HEK293 (cell line): ENCODE results near the gene PRR19.

Experiments used
- CTCF ChIA-PET: fragments of 350-600 bp; formaldehyde crosslinking; extraction: SDS; loops from one replicate; lab custom pipeline; 2021; ENCODE audit warnings: antibody characterized with exemption; lab: Yijun Ruan, JAX
- POLR2A ChIA-PET: fragments of 300-600 bp; formaldehyde crosslinking; extraction: SDS; loops from one replicate; lab custom pipeline; 2020; ENCODE audit warnings: antibody characterized with exemption, inconsistent platforms; lab: Yijun Ruan, JAX
- H3K27ac ChIP-seq: fragments of 200-500 bp; sonication (Bioruptor generic); 2 replicates; pipeline ENCODE4 v1.5.1; 2014; ENCODE audit warnings: low read depth, low read length, control low read depth, inconsistent platforms; ENCODE audit errors: extremely low read depth
- H3K36me3 ChIP-seq, 2 experiments: fragments of 200-500 bp in 1 of 2; sonication (Bioruptor generic) in 1 of 2; 1 replicate in 1 of 2; 2 replicates in 1 of 2; pipeline ENCODE4 v1.5.1; 2014 to 2017; ENCODE audit warnings: inconsistent platforms in 2 of 2, low read length in 2 of 2; ENCODE audit not compliant: control insufficient read depth in 2 of 2, insufficient read depth in 1 of 2
- H3K4me1 ChIP-seq: fragments of 200-500 bp; sonication (Bioruptor generic); 2 replicates; pipeline ENCODE4 v1.5.1; 2014; ENCODE audit warnings: mild to moderate bottlenecking, low read length, inconsistent platforms; ENCODE audit not compliant: control insufficient read depth, insufficient read depth
- H3K4me3 ChIP-seq: 2 replicates; pipeline ENCODE4 v1.5.1; 2011; ENCODE audit warnings: low read depth, mild to moderate bottlenecking, control low read depth, low read length, moderate library complexity
- H3K9me3 ChIP-seq: fragments of 200-500 bp; sonication (Bioruptor generic); 2 replicates; pipeline ENCODE4 v1.5.1; 2014; ENCODE audit warnings: low read depth, low read length, inconsistent platforms; ENCODE audit not compliant: control insufficient read depth, insufficient read depth
- IKZF3 ChIP-seq: fragments of 450-650 bp; IDR thresholded peaks from 2 replicates; pipeline ENCODE4 v1.5.0; 2018; ENCODE audit warnings: missing biosample characterization, mild to moderate bottlenecking, missing genetic modification characterization, moderate library complexity
- KLF8 ChIP-seq: fragments of 450-650 bp; formaldehyde crosslinking; IDR thresholded peaks from 2 replicates; pipeline ENCODE4 v1.5.1; 2016; ENCODE audit warnings: missing biosample characterization, missing genetic modification characterization
- REST ChIP-seq: fragments of 450-650 bp; formaldehyde crosslinking; IDR thresholded peaks from 2 replicates; pipeline ENCODE4 v1.5.1; 2016; ENCODE audit warnings: missing biosample characterization, missing genetic modification characterization
- SCRT2 ChIP-seq: fragments of 450-650 bp; formaldehyde crosslinking; IDR thresholded peaks from 2 replicates; pipeline ENCODE4 v1.5.1; 2016; ENCODE audit warnings: missing biosample characterization, missing genetic modification characterization
- ZBTB48 ChIP-seq: fragments of 450-650 bp; formaldehyde crosslinking; IDR thresholded peaks from 2 replicates; pipeline ENCODE4 v1.5.1; 2016; ENCODE audit warnings: missing biosample characterization, missing genetic modification characterization
- ZIC2 ChIP-seq: fragments of 450-650 bp; formaldehyde crosslinking; IDR thresholded peaks from 2 replicates; pipeline ENCODE4 v1.5.1; 2016; ENCODE audit warnings: missing biosample characterization, missing genetic modification characterization
- ZNF10 ChIP-seq: fragments of 450-650 bp; formaldehyde crosslinking; IDR thresholded peaks from 2 replicates; pipeline ENCODE4 v1.5.1; 2017; ENCODE audit warnings: missing biosample characterization, missing genetic modification characterization
- ZNF274 ChIP-seq, 2 experiments: fragments of 200-500 bp in 1 of 2; fragments of 450-650 bp in 1 of 2; sonication (Bioruptor generic) in 1 of 2; formaldehyde crosslinking in 1 of 2; IDR thresholded peaks; 2 replicates each; pipeline versions ENCODE4 v1.5.1 to v1.6.1; 2014 to 2016; ENCODE audit warnings: borderline replicate concordance in 1 of 2, inconsistent platforms in 1 of 2, low read length in 1 of 2, missing biosample characterization in 1 of 2, missing genetic modification characterization in 1 of 2
- ZNF37A ChIP-seq: fragments of 450-650 bp; IDR thresholded peaks from 2 replicates; pipeline ENCODE4 v1.5.1; 2018; ENCODE audit warnings: missing biosample characterization, missing genetic modification characterization
- ZNF529 ChIP-seq: fragments of 450-650 bp; formaldehyde crosslinking; IDR thresholded peaks from 2 replicates; pipeline ENCODE4 v1.5.1; 2017; ENCODE audit warnings: missing genetic modification characterization, missing biosample characterization; ENCODE audit not compliant: insufficient replicate concordance
- ZNF585B ChIP-seq: fragments of 450-650 bp; formaldehyde crosslinking; IDR thresholded peaks from 2 replicates; pipeline ENCODE4 v1.5.1; 2016; ENCODE audit warnings: missing biosample characterization, missing genetic modification characterization
- ZNF610 ChIP-seq: fragments of 450-650 bp; formaldehyde crosslinking; IDR thresholded peaks from 2 replicates; pipeline ENCODE4 v1.5.1; 2016; ENCODE audit warnings: missing biosample characterization, missing genetic modification characterization, borderline replicate concordance
- ZNF692 ChIP-seq: fragments of 450-650 bp; formaldehyde crosslinking; IDR thresholded peaks from 2 replicates; pipeline ENCODE4 v1.5.1; 2016; ENCODE audit warnings: missing biosample characterization, missing genetic modification characterization
- ZNF768 ChIP-seq: fragments of 450-650 bp; formaldehyde crosslinking; IDR thresholded peaks from 2 replicates; pipeline ENCODE4 v1.5.1; 2018; ENCODE audit warnings: missing biosample characterization, mild to moderate bottlenecking, missing genetic modification characterization
- ZNF785 ChIP-seq: fragments of 450-650 bp; formaldehyde crosslinking; IDR thresholded peaks from 2 replicates; pipeline ENCODE4 v1.5.1; 2016; ENCODE audit warnings: missing biosample characterization, missing genetic modification characterization
- TF ChIP-seq, protein P1 (sequence below): fragments of 450-650 bp; formaldehyde crosslinking; IDR thresholded peaks from 2 replicates; pipeline ENCODE4 v1.5.1; 2016; ENCODE audit warnings: missing biosample characterization, missing genetic modification characterization
- TF ChIP-seq, protein P2 (sequence below): fragments of 450-650 bp; formaldehyde crosslinking; IDR thresholded peaks from 2 replicates; pipeline ENCODE4 v1.5.1; 2016; ENCODE audit warnings: missing biosample characterization, missing genetic modification characterization
- TF ChIP-seq, protein P3 (sequence below): fragments of 450-650 bp; formaldehyde crosslinking; IDR thresholded peaks from 2 replicates; pipeline ENCODE4 v1.5.1; 2017; ENCODE audit warnings: missing biosample characterization, missing genetic modification characterization
- TF ChIP-seq, protein P4 (sequence below): fragments of 450-650 bp; formaldehyde crosslinking; IDR thresholded peaks from 2 replicates; pipeline ENCODE4 v1.5.1; 2017; ENCODE audit warnings: missing biosample characterization, missing genetic modification characterization

Gene PRR19

DNA sequence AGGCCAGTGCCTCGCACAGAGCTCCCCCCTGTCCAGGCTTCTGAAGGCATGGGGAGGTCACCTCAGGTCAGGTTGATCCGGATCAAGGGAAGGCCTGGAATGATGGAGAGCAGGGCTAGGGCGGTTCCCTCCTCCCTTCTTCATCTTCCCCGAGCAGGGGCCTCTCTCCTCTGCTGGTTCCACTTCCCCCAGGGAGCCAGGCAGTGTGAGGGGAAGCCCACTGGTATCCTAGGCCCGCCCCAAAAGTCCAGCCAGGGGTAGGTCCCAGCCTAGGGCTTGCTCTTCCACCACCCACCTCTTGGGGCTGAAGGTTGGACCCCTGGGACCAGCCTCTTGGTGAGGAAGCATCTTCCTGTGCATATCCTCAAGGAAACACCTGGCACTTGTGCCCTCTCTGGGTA is 16.4 kb upstream of the PRR19 start (continued):
- TF ChIP-seq ZNF692 (tag by site-specific recombination) (no peak), ZNF529 (no peak), ZNF785 (tag by site-specific recombination) (no peak), ZNF610 (no peak)
- TF ChIP-seq, protein P1, sequence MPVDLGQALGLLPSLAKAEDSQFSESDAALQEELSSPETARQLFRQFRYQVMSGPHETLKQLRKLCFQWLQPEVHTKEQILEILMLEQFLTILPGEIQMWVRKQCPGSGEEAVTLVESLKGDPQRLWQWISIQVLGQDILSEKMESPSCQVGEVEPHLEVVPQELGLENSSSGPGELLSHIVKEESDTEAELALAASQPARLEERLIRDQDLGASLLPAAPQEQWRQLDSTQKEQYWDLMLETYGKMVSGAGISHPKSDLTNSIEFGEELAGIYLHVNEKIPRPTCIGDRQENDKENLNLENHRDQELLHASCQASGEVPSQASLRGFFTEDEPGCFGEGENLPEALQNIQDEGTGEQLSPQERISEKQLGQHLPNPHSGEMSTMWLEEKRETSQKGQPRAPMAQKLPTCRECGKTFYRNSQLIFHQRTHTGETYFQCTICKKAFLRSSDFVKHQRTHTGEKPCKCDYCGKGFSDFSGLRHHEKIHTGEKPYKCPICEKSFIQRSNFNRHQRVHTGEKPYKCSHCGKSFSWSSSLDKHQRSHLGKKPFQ (tag by site-specific recombination): no peak

DNA sequence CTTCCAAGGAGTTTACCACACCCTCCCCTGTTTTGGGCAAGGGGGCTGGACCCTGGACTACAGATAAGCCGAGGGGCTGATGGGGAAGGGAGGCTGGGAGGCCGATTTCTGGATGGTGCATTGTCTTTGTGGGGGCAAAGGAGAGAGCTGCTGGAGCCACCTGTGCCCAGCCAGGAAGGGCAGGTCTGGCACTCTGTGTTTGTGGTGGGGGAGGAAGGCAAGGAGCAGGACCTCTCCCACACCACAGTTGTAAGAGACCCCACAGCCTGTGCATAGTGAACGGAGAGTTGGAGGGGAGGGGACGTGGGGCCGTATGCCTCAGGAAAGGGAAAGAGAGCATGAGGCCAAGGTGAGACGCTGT is 16.0 kb upstream of the PRR19 start:
- no peaks in the 10 kb centered on the region for H3K9me3 ChIP-seq
- TF ChIP-seq ZNF274 (IDR thresholded peaks at IDR 0.05; ENCODE audit: low read length) (no peak), ZNF274 (tag by site-specific recombination; IDR thresholded peaks at IDR 0.05; ENCODE audit: borderline replicate concordance) (no peak), SCRT2 (tag by site-specific recombination) (0 out of 2 replicates have a peak, but pooled peaks have one; percentile 18), ZNF585B (tag by site-specific recombination) (no peak), IKZF3 (tag by site-specific recombination) (no peak)
- TF ChIP-seq, protein P2, sequence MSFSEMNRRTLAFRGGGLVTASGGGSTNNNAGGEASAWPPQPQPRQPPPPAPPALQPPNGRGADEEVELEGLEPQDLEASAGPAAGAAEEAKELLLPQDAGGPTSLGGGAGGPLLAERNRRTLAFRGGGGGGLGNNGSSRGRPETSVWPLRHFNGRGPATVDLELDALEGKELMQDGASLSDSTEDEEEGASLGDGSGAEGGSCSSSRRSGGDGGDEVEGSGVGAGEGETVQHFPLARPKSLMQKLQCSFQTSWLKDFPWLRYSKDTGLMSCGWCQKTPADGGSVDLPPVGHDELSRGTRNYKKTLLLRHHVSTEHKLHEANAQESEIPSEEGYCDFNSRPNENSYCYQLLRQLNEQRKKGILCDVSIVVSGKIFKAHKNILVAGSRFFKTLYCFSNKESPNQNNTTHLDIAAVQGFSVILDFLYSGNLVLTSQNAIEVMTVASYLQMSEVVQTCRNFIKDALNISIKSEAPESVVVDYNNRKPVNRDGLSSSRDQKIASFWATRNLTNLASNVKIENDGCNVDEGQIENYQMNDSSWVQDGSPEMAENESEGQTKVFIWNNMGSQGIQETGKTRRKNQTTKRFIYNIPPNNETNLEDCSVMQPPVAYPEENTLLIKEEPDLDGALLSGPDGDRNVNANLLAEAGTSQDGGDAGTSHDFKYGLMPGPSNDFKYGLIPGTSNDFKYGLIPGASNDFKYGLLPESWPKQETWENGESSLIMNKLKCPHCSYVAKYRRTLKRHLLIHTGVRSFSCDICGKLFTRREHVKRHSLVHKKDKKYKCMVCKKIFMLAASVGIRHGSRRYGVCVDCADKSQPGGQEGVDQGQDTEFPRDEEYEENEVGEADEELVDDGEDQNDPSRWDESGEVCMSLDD (tag by site-specific recombination): 0 out of 2 replicates have a peak, but pooled peaks have one; percentile 17
- H3K36me3 ChIP-seq: peaks cover 0 to 44% of the 10 kb centered on the region in 2 experiments; a peak in 2 of 3 replicates
- CTCF ChIA-PET: interaction anchor here (0.6 kb wide), 2 partner anchors 30 to 57 kb away, joined by 3 to 4 read pairs; no protein-coding TSS in a partner anchor
- POLR2A ChIA-PET: interaction anchor here (12.3 kb wide), 1 partner anchor 39 kb away, joined by 242 read pairs; the partner anchor contains the start of gene GSK3A
- peaks cover 43% of the 10 kb centered on the region for H3K4me1 ChIP-seq
- H3K4me3 ChIP-seq: no peak overlapping the region
- peak overlapping the region; percentile 82 for H3K27ac ChIP-seq

DNA sequence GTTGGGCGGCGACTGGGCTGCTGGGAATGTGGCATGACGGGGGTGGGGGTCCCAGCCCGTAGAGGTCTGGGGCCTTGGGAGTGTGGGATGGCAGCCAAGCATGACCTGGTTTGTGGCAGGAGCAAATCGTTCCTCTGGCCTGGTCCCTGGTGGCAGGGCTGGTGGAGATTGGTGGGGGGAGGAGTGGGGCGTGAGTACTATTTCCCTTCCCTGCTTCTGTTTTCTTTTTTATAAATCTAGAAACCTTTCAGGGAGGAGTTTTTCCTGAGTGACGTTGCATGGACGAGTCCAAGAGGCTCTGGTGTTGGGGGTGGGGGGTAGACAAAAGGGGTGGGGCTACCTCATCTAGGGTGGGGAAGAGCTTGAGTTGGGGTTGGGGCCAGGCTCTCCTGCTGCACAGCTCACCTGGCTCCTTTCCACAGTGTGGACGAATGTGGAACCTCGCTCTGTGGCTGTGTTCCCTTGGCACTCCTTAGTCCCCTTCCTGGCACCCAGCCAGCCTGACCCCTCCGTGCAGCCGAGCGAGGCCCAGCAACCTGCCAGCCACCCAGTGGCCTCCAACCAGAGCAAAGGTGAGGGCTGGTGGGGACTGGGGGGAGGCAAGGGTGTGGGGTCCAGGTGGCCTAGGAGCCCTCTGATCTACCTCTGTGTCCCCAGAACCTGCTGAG is 15.4 kb upstream of the PRR19 start:
- H3K4me3 ChIP-seq: no peak overlapping the region
- ChIA-PET CTCF (interaction anchor here (0.6 to 0.9 kb wide), 2 partner anchors 9 to 30 kb away, joined by 3 read pairs; no protein-coding TSS in a partner anchor), POLR2A (interaction anchor here (1.5 to 2.1 kb wide), 2 partner anchors 10 to 44 kb away, joined by 4 read pairs; no protein-coding TSS in a partner anchor)
- peak overlapping the region; percentile 82 for H3K27ac ChIP-seq
- peaks cover 0 to 49% of the 10 kb centered on the region in 2 experiments; a peak in 2 of 3 replicates for H3K36me3 ChIP-seq
- no peaks in the 10 kb centered on the region for H3K9me3 ChIP-seq
- H3K4me1 ChIP-seq: peaks cover 38% of the 10 kb centered on the region
- TF ChIP-seq ZNF37A: no peak
- no peak for TF ChIP-seq KLF8
- no peak for TF ChIP-seq ZIC2
- TF ChIP-seq, protein P3, sequence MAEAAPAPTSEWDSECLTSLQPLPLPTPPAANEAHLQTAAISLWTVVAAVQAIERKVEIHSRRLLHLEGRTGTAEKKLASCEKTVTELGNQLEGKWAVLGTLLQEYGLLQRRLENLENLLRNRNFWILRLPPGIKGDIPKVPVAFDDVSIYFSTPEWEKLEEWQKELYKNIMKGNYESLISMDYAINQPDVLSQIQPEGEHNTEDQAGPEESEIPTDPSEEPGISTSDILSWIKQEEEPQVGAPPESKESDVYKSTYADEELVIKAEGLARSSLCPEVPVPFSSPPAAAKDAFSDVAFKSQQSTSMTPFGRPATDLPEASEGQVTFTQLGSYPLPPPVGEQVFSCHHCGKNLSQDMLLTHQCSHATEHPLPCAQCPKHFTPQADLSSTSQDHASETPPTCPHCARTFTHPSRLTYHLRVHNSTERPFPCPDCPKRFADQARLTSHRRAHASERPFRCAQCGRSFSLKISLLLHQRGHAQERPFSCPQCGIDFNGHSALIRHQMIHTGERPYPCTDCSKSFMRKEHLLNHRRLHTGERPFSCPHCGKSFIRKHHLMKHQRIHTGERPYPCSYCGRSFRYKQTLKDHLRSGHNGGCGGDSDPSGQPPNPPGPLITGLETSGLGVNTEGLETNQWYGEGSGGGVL (tag by site-specific recombination): peak; percentile 45; the same call in 1 of the 2 replicates
- TF ChIP-seq ZNF10 (tag by site-specific recombination): no peak
- no peak for TF ChIP-seq REST
- no peak for TF ChIP-seq ZBTB48 (tag by site-specific recombination)
- TF ChIP-seq, protein P4, sequence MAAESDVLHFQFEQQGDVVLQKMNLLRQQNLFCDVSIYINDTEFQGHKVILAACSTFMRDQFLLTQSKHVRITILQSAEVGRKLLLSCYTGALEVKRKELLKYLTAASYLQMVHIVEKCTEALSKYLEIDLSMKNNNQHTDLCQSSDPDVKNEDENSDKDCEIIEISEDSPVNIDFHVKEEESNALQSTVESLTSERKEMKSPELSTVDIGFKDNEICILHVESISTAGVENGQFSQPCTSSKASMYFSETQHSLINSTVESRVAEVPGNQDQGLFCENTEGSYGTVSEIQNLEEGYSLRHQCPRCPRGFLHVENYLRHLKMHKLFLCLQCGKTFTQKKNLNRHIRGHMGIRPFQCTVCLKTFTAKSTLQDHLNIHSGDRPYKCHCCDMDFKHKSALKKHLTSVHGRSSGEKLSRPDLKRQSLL (tag by site-specific recombination): no peak
- TF ChIP-seq ZNF768: no peak
